Neural cell (in vitro differentiated cells): ENCODE data around the gene GNB3. TPM values are rescaled to one million over a fixed set of nuclear protein-coding genes. Genes with fewer than 3 reads are reported as not detected.

Source experiments
- H2AFZ ChIP-seq: fragments of 200-600, 300-800 bp; sonication (generic), shearing (Covaris generic); 2 replicates; pipeline ENCODE4 v1.6.0; 2014; ENCODE audit warnings: low read depth, mild to moderate bottlenecking, antibody characterized with exemption, low read length, moderate library complexity
- H3F3A ChIP-seq: fragments of 200-600 bp; shearing (Covaris generic); 2 replicates; pipeline ENCODE4 v1.6.1; 2016; ENCODE audit warnings: mild to moderate bottlenecking, moderate library complexity, mixed read lengths, antibody characterized with exemption, low read length; ENCODE audit not compliant: insufficient read depth, poor library complexity, severe bottlenecking
- H3K27ac ChIP-seq: fragments of 200-600, 300-800 bp; sonication (generic), shearing (Covaris generic); 2 replicates; pipeline ENCODE4 v1.5.1; 2014; ENCODE audit warnings: mild to moderate bottlenecking, low read length, moderate library complexity
- H3K27me3 ChIP-seq: fragments of 300-800, 200-600 bp; sonication (generic), shearing (Covaris generic); 2 replicates; pipeline ENCODE4 v1.6.0; 2014; ENCODE audit warnings: mild to moderate bottlenecking, low read depth, low read length, moderate library complexity; ENCODE audit not compliant: insufficient read depth
- H3K36me3 ChIP-seq: fragments of 300-800, 200-600 bp; sonication (generic), shearing (Covaris generic); 2 replicates; pipeline ENCODE4 v1.5.1; 2014; ENCODE audit warnings: mild to moderate bottlenecking, antibody characterized with exemption, low read length, moderate library complexity; ENCODE audit not compliant: insufficient read depth
- H3K4me2 ChIP-seq: fragments of 300-800, 200-600 bp; sonication (generic), shearing (Covaris generic); 2 replicates; pipeline ENCODE4 v1.6.0; 2014; ENCODE audit warnings: mild to moderate bottlenecking, low read length
- H3K4me3 ChIP-seq: fragments of 300-800, 200-600 bp; sonication (generic), shearing (Covaris generic); 2 replicates; pipeline ENCODE4 v1.5.1; 2014; ENCODE audit warnings: mild to moderate bottlenecking, low read length, moderate library complexity
- H3K79me2 ChIP-seq: fragments of 200-600 bp; shearing (Covaris generic); replicated peaks from 2 replicates; pipeline ENCODE4 v1.6.0; 2014; ENCODE audit warnings: mild to moderate bottlenecking, low read length, moderate library complexity; ENCODE audit not compliant: insufficient read depth
- H3K9ac ChIP-seq: fragments of 300-800, 200-600 bp; sonication (generic), shearing (Covaris generic); 2 replicates; pipeline ENCODE4 v1.6.1; 2016; ENCODE audit warnings: mild to moderate bottlenecking, low read length, mixed read lengths
- H3K9me2 ChIP-seq: fragments of 200-600 bp; shearing (Covaris generic); 2 replicates; pipeline ENCODE4 v1.6.1; 2016; ENCODE audit warnings: mild to moderate bottlenecking, low read length, mixed read lengths; ENCODE audit not compliant: insufficient read depth
- H3K9me3 ChIP-seq: fragments of 200-600, 300-800 bp; sonication (generic), shearing (Covaris generic); 2 replicates; pipeline ENCODE4 v1.6.1; 2016; ENCODE audit warnings: mild to moderate bottlenecking, mixed run types, low read length, moderate library complexity, mixed read lengths
- H4K20me1 ChIP-seq: fragments of 200-600 bp; shearing (Covaris generic); 2 replicates; pipeline ENCODE4 v1.6.1; 2016; ENCODE audit warnings: mild to moderate bottlenecking, mixed run types; ENCODE audit not compliant: insufficient read depth
- EP300 ChIP-seq: fragments of 450-650 bp; conservative IDR thresholded peaks from 2 replicates; pipeline ENCODE4 v1.6.1; 2014; ENCODE audit warnings: antibody characterized with exemption, mild to moderate bottlenecking, moderate library complexity; ENCODE audit not compliant: poor library complexity, severe bottlenecking
- EZH2 ChIP-seq: fragments of 200-600, 300-800 bp; shearing (Covaris generic), sonication (generic); IDR thresholded peaks from 2 replicates; pipeline ENCODE4 v1.6.1; 2014; ENCODE audit warnings: antibody characterized with exemption, low read length, borderline replicate concordance, mild to moderate bottlenecking; ENCODE audit not compliant: insufficient read depth, poor library complexity, severe bottlenecking
- MXI1 ChIP-seq: fragments of 450-650 bp; conservative IDR thresholded peaks from 2 replicates; pipeline ENCODE4 v1.6.1; 2014; ENCODE audit warnings: antibody characterized with exemption, mild to moderate bottlenecking; ENCODE audit not compliant: poor library complexity, severe bottlenecking
- POLR2AphosphoS5 ChIP-seq: IDR thresholded peaks from 2 replicates; pipeline ENCODE4 v1.6.1; 2012
- RAD21 ChIP-seq: fragments of 450-650 bp; conservative IDR thresholded peaks from 2 replicates; pipeline ENCODE4 v1.6.1; 2014; ENCODE audit warnings: antibody characterized with exemption, mild to moderate bottlenecking, moderate library complexity
- SMC3 ChIP-seq: fragments of 450-650 bp; conservative IDR thresholded peaks from 2 replicates; pipeline ENCODE4 v1.6.1; 2014; ENCODE audit warnings: antibody characterized with exemption, mild to moderate bottlenecking, moderate library complexity; ENCODE audit not compliant: poor library complexity
- TAF1 ChIP-seq: IDR thresholded peaks from 2 replicates; pipeline ENCODE4 v1.6.1; 2012; ENCODE audit warnings: low read depth
- polyA minus RNA-seq: library from RNA; depleted of rRNA, polyadenylated mRNA; stranded (reverse); fragments of >200 nt; gene quantifications from 2 replicates; pipeline ENCODE4 v1.2.3, GENCODE V29; 2014
- polyA plus RNA-seq: library from polyadenylated mRNA; depleted of rRNA; stranded (reverse); fragments of >200 nt; gene quantifications from 2 replicates; pipeline ENCODE4 v1.2.3, GENCODE V29; 2014
- TF ChIP-seq, protein P1 (sequence below): fragments of 450-650 bp; IDR thresholded peaks from 2 replicates; pipeline ENCODE4 v1.5.1; 2014; ENCODE audit warnings: antibody characterized with exemption, mild to moderate bottlenecking, moderate library complexity; ENCODE audit not compliant: poor library complexity, severe bottlenecking
- TF ChIP-seq, protein P2 (sequence below): IDR thresholded peaks from 2 replicates; pipeline ENCODE4 v1.6.1; 2012; ENCODE audit warnings: borderline replicate concordance

The GNB3 gene
- polyA plus RNA-seq (18.8 and 19.0 TPM in 2 replicates), polyA minus RNA-seq (4.4 and 4.5 TPM in 2 replicates)

DNA sequence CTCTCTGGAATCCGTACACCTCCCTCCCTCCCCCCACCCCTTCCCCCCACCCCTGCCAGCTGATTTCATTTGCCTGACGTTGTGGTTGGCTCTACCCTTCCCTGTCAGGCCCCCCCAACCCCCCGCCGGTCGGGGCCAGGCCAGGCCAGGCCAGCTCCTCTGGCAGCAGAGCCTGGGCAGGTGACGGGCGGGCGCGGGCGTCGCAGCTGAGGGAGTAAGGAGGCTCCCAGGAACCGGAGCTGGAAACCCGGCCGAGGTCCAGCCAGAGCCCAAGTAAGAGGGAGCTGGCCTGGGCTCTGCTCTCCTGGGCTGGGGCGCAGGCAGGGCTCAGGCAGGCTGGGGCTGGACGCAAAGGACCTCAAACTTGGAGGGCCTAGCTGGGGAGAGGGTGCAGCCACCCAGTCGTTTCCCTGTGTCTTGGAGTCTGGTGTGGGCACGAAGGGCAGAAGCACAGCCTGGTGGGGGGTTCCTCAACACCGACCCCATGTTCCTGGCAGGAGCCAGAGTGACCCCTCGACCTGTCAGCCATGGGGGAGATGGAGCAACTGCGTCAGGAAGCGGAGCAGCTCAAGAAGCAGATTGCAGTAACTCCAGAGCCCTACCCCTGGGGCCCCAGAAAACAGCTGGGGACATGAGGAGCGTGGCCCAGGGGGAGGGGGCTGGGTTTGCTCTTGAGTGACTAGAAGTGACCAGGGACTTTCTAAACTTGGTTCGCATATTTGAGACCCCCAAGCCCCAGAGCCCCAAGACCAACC, at the start of gene GNB3:
Gene GNB3 (plus strand): TSS at position 165 of the 755 bp plus-strand sequence. CDS start 363 bp downstream, at position 528.
- Histone ChIP-seq H3K36me3 (no peaks in the 10 kb centered on the region), H3F3A (no peaks in the 10 kb centered on the region), H3K79me2 (no peaks in the 10 kb centered on the region), H3K27me3 (no peaks in the 10 kb centered on the region), H3K9ac (no peak within 1 kb of the TSS), H4K20me1 (no peaks in the 10 kb centered on the region), H3K27ac (no peak within 1 kb of the TSS), H3K4me2 (no peak within 1 kb of the TSS), H2AFZ (no peak within 1 kb of the TSS), H3K4me3 (no peak within 1 kb of the TSS), H3K9me2 (no peaks in the 10 kb centered on the region), H3K9me3 (no peaks in the 10 kb centered on the region)
- TF ChIP-seq, protein P1, sequence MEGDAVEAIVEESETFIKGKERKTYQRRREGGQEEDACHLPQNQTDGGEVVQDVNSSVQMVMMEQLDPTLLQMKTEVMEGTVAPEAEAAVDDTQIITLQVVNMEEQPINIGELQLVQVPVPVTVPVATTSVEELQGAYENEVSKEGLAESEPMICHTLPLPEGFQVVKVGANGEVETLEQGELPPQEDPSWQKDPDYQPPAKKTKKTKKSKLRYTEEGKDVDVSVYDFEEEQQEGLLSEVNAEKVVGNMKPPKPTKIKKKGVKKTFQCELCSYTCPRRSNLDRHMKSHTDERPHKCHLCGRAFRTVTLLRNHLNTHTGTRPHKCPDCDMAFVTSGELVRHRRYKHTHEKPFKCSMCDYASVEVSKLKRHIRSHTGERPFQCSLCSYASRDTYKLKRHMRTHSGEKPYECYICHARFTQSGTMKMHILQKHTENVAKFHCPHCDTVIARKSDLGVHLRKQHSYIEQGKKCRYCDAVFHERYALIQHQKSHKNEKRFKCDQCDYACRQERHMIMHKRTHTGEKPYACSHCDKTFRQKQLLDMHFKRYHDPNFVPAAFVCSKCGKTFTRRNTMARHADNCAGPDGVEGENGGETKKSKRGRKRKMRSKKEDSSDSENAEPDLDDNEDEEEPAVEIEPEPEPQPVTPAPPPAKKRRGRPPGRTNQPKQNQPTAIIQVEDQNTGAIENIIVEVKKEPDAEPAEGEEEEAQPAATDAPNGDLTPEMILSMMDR: no peak
- TF ChIP-seq MXI1 (no peak), TAF1 (no peak), EZH2 (no peak), RAD21 (no peak), POLR2AphosphoS5 (no peak), SMC3 (no peak), EP300 (no peak)
- TF ChIP-seq, protein P2, sequence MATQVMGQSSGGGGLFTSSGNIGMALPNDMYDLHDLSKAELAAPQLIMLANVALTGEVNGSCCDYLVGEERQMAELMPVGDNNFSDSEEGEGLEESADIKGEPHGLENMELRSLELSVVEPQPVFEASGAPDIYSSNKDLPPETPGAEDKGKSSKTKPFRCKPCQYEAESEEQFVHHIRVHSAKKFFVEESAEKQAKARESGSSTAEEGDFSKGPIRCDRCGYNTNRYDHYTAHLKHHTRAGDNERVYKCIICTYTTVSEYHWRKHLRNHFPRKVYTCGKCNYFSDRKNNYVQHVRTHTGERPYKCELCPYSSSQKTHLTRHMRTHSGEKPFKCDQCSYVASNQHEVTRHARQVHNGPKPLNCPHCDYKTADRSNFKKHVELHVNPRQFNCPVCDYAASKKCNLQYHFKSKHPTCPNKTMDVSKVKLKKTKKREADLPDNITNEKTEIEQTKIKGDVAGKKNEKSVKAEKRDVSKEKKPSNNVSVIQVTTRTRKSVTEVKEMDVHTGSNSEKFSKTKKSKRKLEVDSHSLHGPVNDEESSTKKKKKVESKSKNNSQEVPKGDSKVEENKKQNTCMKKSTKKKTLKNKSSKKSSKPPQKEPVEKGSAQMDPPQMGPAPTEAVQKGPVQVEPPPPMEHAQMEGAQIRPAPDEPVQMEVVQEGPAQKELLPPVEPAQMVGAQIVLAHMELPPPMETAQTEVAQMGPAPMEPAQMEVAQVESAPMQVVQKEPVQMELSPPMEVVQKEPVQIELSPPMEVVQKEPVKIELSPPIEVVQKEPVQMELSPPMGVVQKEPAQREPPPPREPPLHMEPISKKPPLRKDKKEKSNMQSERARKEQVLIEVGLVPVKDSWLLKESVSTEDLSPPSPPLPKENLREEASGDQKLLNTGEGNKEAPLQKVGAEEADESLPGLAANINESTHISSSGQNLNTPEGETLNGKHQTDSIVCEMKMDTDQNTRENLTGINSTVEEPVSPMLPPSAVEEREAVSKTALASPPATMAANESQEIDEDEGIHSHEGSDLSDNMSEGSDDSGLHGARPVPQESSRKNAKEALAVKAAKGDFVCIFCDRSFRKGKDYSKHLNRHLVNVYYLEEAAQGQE: no peak

GRCh38 chr12:6791931-6792520, 48.7 kb upstream of the GNB3 start:
- peak overlapping the region; percentile 44 for H3K9ac ChIP-seq
- H3K4me2 ChIP-seq: no peak overlapping the region
- no peaks in the 10 kb centered on the region for H3K79me2 ChIP-seq
- no peak overlapping the region for H3K4me3 ChIP-seq
- TF ChIP-seq TAF1 (no peak), EP300 (no peak), RAD21 (no peak), SMC3 (no peak), POLR2AphosphoS5 (no peak), MXI1 (no peak), EZH2 (no peak)
- TF ChIP-seq, protein P1: no peak
- TF ChIP-seq, protein P2: no peak
- H3F3A ChIP-seq: no peaks in the 10 kb centered on the region
- no peaks in the 10 kb centered on the region for H3K9me2 ChIP-seq
- H2AFZ ChIP-seq: peak overlapping the region; percentile 72
- H3K36me3 ChIP-seq: no peaks in the 10 kb centered on the region
- no peaks in the 10 kb centered on the region for H3K27me3 ChIP-seq
- peak overlapping the region; percentile 29 for H3K27ac ChIP-seq
- no peaks in the 10 kb centered on the region for H4K20me1 ChIP-seq
- no peaks in the 10 kb centered on the region for H3K9me3 ChIP-seq
